LNCAP (cell line): Measurements from ENCODE around the gene ZNF414.

Experiments used
- CTCF ChIP-seq: fragments of 450-650 bp; IDR thresholded peaks from 2 replicates; pipeline ENCODE4 v1.5.1; 2017; ENCODE audit warnings: mild to moderate bottlenecking

ZNF414 gene

DNA sequence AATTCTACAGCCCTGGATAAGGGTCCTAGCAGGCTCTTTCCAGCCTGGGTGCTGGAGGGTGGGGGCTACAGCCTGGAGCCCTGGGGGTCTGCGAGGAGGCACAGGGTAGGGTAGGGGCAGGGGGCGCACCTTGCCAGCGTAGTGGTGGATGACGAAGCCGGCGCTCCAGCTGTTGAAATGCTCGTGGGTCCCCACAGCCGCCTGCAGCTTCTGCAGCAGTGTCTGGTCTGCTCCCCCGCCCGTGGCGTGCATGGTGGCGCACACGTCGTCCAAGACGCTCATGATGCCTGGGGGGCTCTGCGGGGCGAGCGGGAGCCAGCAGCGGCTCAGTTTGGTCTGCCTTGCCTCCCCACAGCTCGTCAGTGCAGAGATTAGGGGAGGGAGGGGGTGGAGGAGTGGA lies 30.2 kb upstream of the ZNF414 start:
- TF ChIP-seq CTCF = no peak

GRCh38 chr19:8539621-8540149 lies 25.7 kb upstream of the ZNF414 start:
- no peak for TF ChIP-seq CTCF

DNA sequence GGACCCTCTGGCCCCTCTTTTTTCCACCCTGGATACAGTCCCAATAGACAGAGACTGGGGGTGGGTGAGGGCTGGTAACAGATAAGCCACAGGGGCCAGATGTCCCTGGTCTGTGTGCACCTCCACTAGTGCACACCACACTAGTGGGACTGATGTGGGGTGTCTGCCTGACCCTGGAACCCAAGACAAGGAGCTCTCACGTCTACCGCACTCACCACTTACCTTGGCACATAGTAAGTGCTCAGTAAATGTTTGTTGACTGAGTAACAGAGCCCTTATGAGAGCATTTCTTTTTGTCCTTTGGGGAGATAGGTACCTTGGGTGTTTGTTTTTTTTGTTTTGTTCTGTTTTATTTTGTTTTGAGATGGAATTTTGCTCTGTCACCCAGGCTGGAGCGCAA lies 23.1 kb upstream of the ZNF414 start:
- no peak for TF ChIP-seq CTCF

- TF ChIP-seq CTCF = no peak
Observed at GRCh38 chr19:8536282-8536681, 22.3 kb upstream of the ZNF414 start.

GRCh38 chr19:8532225-8532624 lies 18.3 kb upstream of the ZNF414 start:
- TF ChIP-seq CTCF = no peak

- no peak for TF ChIP-seq CTCF
Observed at GRCh38 chr19:8531470-8531869, 17.5 kb upstream of the ZNF414 start.

DNA sequence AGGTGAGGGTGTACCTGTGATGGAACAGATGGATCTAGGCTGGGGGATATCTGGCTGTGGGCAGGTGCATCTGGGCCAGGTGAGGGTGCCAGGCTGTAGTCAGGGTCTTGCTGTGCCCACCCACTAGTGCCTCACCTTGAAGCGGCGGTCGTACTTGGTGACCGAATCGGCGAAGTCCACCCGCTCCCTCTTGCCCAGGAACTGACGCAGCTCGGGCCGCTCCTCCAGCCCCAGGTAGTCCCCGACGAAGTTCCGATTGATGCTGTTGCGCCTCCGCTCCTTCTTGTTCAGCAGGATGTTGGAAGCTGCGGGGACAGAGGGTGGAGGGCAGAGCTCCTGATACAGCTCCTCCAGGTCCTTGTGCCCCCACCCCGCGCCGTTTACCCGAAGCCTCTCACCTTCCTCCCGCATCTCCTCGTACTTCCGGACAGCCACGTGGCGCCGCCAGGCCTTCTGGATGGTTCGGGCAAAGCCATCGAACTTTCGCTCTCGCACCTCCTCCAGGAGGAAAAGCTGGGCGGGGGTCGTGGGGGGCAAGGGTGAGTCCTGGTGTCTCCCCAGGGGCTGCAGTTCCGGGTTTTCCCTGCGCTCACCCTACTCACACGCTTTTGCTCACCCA lies 16.2 kb upstream of the ZNF414 start:
- TF ChIP-seq CTCF = no peak
